Measurements from ENCODE around the gene FYN.

DNA sequence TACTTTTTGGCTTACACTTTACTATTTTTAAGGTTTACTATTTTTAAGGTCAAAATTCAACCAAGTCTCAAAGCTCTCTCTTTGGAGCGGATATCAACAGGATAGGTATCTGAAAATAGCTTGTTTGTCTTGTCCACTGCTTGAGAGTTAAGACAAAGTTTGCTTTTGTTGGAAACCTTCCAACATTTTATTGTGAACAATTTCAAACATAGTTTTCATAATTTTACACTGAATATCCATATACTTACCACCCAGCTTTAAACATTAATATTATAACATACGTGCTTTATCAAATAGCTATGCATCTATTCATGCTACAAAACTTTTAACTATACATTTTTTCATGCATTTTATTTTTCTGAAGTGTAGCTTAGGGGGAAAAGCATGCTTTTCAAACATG lies 109.9 kb downstream of the FYN start:
- TF ChIP-seq, protein P1, sequence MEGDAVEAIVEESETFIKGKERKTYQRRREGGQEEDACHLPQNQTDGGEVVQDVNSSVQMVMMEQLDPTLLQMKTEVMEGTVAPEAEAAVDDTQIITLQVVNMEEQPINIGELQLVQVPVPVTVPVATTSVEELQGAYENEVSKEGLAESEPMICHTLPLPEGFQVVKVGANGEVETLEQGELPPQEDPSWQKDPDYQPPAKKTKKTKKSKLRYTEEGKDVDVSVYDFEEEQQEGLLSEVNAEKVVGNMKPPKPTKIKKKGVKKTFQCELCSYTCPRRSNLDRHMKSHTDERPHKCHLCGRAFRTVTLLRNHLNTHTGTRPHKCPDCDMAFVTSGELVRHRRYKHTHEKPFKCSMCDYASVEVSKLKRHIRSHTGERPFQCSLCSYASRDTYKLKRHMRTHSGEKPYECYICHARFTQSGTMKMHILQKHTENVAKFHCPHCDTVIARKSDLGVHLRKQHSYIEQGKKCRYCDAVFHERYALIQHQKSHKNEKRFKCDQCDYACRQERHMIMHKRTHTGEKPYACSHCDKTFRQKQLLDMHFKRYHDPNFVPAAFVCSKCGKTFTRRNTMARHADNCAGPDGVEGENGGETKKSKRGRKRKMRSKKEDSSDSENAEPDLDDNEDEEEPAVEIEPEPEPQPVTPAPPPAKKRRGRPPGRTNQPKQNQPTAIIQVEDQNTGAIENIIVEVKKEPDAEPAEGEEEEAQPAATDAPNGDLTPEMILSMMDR (conservative IDR thresholded peaks at IDR 0.05; ENCODE audit: low read depth, low read length), result no peak
- TF ChIP-seq EZH2 (IDR thresholded peaks at IDR 0.05; ENCODE audit: borderline replicate concordance, low read depth, low read length, poor library complexity, severe bottlenecking), result no peak
